ENCODE results near the gene COX5A. TPM values are rescaled to one million over a fixed set of nuclear protein-coding genes. Genes with fewer than 3 reads are reported as not detected.

Gene COX5A
- total RNA-seq (100 to 1,000 TPM in 8 of 9 donors, 10 to 100 TPM in 1; 60.9 to 330 (median 150) TPM), polyA plus RNA-seq (100 to 1,000 TPM in 2 of 3 donors, 10 to 100 TPM in 1; 85.5 to 244 (median 190) TPM)
- long read RNA-seq, donor 1, transcript COX5A-201 (5 exons, 1,268 nt): major isoform, 143 of 205 reads
- long read RNA-seq, donor 1, partial matches to known transcripts: 50 of 205 reads
- long read RNA-seq, donor 1, other reads (novel, unspliced or antisense): 5 of 205 reads
- long read RNA-seq, donor 2, transcript COX5A-201 (5 exons, 1,268 nt): major isoform, 85 of 156 reads
- long read RNA-seq, donor 2, partial matches to known transcripts: 65 of 156 reads
- long read RNA-seq, donor 2, other reads (novel, unspliced or antisense): 0 of 156 reads
- long read RNA-seq, donor 3, transcript COX5A-201 (5 exons, 1,268 nt): major isoform, 104 of 162 reads
- long read RNA-seq, donor 3, partial matches to known transcripts: 46 of 162 reads
- long read RNA-seq, donor 3, other reads (novel, unspliced or antisense): 8 of 162 reads
- long read RNA-seq, donor 4, transcript COX5A-201 (5 exons, 1,268 nt): major isoform, 173 of 186 reads
- long read RNA-seq, donor 4, transcript COX5A-204 (4 exons, 579 nt): minor isoform, 5 of 186 reads
- long read RNA-seq, donor 4, partial matches to known transcripts: 0 of 186 reads
- long read RNA-seq, donor 4, other reads (novel, unspliced or antisense): 6 of 186 reads
- long read RNA-seq, donor 5, transcript COX5A-201 (5 exons, 1,268 nt): major isoform, 154 of 169 reads
- long read RNA-seq, donor 5, partial matches to known transcripts: 3 of 169 reads
- long read RNA-seq, donor 5, other reads (novel, unspliced or antisense): 8 of 169 reads
- long read RNA-seq, donor 6, transcript COX5A-201 (5 exons, 1,268 nt): major isoform, 150 of 156 reads
- long read RNA-seq, donor 6, partial matches to known transcripts: 1 of 156 reads
- long read RNA-seq, donor 6, other reads (novel, unspliced or antisense): 2 of 156 reads
- long read RNA-seq, donor 7, transcript COX5A-201 (5 exons, 1,268 nt): major isoform, 82 of 125 reads
- long read RNA-seq, donor 7, partial matches to known transcripts: 33 of 125 reads
- long read RNA-seq, donor 7, other reads (novel, unspliced or antisense): 0 of 125 reads
- long read RNA-seq, donor 8, transcript COX5A-201 (5 exons, 1,268 nt): major isoform, 142 of 194 reads
- long read RNA-seq, donor 8, partial matches to known transcripts: 48 of 194 reads
- long read RNA-seq, donor 8, other reads (novel, unspliced or antisense): 0 of 194 reads
- long read RNA-seq, donor 9, transcript COX5A-201 (5 exons, 1,268 nt): major isoform, 84 of 151 reads
- long read RNA-seq, donor 9, partial matches to known transcripts: 62 of 151 reads
- long read RNA-seq, donor 9, other reads (novel, unspliced or antisense): 0 of 151 reads
- long read RNA-seq, donor 10, transcript COX5A-201 (5 exons, 1,268 nt): major isoform, 40 of 51 reads
- long read RNA-seq, donor 10, partial matches to known transcripts: 11 of 51 reads
- long read RNA-seq, donor 10, other reads (novel, unspliced or antisense): 0 of 51 reads

DNA sequence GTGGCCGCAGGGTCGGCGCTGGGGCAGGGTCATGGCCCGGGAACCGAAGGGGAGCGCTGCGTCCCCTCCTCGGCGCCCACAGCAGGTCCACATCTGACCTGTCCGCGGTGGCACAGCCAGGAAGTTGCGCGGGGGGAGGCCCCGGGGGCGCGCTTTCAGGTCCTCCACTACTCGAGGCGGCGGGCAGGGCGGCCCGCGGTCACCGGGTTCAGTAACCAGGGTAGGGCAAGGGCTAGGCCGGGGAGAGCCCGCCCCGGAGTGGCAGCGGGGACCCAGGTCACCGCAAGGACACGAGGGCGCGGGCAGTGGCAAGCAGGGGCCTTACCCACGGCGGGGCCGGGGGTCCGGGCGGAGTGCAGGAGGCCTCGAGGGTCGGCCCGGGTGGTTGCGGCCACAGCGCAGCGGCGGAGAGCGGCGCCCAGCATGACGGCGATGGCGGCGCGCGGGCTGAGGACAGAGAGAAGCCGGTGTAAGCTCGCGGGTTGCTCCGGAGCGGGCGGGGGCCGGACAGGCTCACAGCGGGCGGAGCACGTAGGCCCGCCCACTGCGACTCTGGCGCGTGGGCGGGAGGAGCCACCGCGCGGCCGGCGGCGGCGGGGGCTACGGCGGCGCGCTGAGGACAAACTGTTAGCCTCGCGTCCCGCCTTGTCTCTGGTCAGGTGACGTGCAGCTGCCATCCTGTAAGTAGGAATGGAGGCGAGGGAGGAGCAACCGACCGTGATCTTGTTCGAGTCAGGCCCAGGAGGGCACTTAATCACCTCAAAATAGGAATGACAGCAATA lies at the start of gene COX5A:
COX5A (minus strand) TSS at position 484 of the 782 bp plus-strand sequence; CDS start at position 425, 59 bp downstream.
- intact Hi-C loops (cut with DNase I): no loop called here
- 0 to 1% (median 0%) methylated on average over 4 to 85 of the region's 85 CpGs for WGBS, 4 donors

DNA sequence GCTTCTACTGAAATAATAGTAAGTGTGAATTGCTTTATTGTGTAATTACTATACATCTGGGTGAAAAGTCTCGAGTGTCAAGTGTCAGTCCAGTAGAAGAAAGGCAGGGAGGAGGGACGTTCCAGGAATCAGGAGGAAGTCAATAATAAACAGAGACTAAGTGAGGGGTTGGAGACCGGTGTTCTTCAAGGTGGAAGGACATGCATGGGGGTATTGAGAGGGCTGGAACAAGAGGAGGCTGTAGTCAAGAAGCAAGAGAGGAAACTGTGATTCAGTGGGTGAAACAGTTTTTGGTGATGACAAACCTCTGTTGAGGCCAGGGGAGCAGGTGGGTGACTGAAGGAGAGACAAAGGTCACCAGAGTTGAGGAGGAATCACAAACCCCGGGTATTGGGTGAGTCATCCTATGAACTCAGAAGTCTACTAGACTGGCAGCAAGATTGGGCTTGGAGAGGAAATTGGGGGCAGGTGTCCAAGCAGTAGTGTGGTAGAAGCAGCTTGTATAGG lies 45.9 kb upstream of the COX5A start:
- H3K27me3 ChIP-seq: no peaks in the 10 kb centered on the region
- no peaks in the 10 kb centered on the region for H3K9me3 ChIP-seq (replicated peaks in 1 of 3)
- TF ChIP-seq, protein P1, sequence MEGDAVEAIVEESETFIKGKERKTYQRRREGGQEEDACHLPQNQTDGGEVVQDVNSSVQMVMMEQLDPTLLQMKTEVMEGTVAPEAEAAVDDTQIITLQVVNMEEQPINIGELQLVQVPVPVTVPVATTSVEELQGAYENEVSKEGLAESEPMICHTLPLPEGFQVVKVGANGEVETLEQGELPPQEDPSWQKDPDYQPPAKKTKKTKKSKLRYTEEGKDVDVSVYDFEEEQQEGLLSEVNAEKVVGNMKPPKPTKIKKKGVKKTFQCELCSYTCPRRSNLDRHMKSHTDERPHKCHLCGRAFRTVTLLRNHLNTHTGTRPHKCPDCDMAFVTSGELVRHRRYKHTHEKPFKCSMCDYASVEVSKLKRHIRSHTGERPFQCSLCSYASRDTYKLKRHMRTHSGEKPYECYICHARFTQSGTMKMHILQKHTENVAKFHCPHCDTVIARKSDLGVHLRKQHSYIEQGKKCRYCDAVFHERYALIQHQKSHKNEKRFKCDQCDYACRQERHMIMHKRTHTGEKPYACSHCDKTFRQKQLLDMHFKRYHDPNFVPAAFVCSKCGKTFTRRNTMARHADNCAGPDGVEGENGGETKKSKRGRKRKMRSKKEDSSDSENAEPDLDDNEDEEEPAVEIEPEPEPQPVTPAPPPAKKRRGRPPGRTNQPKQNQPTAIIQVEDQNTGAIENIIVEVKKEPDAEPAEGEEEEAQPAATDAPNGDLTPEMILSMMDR (IDR thresholded peaks at IDR 0.05): no peak
- TF ChIP-seq POLR2A (IDR thresholded peaks at IDR 0.05): no peak
- intact Hi-C loops (cut with DNase I): no loop called here
- H3K36me3 ChIP-seq (replicated peaks in 1 of 2): no peaks in the 10 kb centered on the region
- H3K4me3 ChIP-seq: no peak overlapping the region
- H3K4me1 ChIP-seq (replicated peaks in 1 of 2): no peaks in the 10 kb centered on the region
- no peak for DNase-seq
- H3K27ac ChIP-seq: no peak overlapping the region
- WGBS, 4 donors: 30 to 46% (median 33%) methylated on average over 4 of the region's 4 CpGs

More for the DNA sequence above, at the start of gene COX5A:
- Histone ChIP-seq H3K27ac (peak within 1 kb of the TSS; percentile 91 to 98 (median 96)), H3K4me3 (peak within 1 kb of the TSS; percentile 71 to 97 (median 88)), H3K36me3 (replicated peaks in 1 of 2) (no peaks in the 10 kb centered on the region), H3K4me1 (replicated peaks in 1 of 2) (peaks cover 0 to 27% of the 10 kb centered on the region in 2 donors), H3K27me3 (no peaks in the 10 kb centered on the region), H3K9me3 (replicated peaks in 1 of 3) (no peaks in the 10 kb centered on the region)
- peak; percentile 93 to 98 (median 96) for DNase-seq
- TF ChIP-seq POLR2A (IDR thresholded peaks at IDR 0.05): peak; percentile 84 to 93
- TF ChIP-seq, protein P1 (IDR thresholded peaks at IDR 0.05): peak in 2 of 6 experiments; percentile 13 to 30

DNA sequence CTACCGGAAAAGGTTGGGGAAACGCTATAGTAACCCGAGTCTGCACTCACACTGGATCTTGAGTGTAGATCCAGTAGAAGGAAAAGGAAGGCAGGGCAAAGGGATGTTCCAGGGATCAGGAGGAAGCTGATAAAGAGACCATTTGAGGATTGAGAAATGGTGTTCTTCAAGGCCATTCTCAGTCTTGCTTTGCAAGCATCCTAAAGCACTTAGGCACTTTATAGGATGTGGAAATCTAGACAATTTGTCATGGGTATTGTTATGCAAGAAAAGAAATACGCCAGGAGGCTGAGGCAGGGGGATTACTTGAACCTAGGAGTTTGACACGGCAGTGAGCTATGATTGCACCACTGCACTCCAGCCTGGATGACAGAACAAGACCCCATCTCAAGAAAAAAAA lies 44.3 kb upstream of the COX5A start:
- no peaks in the 10 kb centered on the region for H3K27me3 ChIP-seq
- intact Hi-C loops (cut with DNase I): no loop called here
- H3K36me3 ChIP-seq (replicated peaks in 1 of 2): no peaks in the 10 kb centered on the region
- no peak overlapping the region for H3K4me3 ChIP-seq
- H3K4me1 ChIP-seq (replicated peaks in 1 of 2): peaks cover 0 to 3% of the 10 kb centered on the region in 2 donors
- DNase-seq: no peak
- no peak for TF ChIP-seq POLR2A (IDR thresholded peaks at IDR 0.05)
- TF ChIP-seq, protein P1 (IDR thresholded peaks at IDR 0.05): no peak
- WGBS, 4 donors: 59 to 72% (median 66%) methylated on average over 5 of the region's 5 CpGs
- no peak overlapping the region for H3K27ac ChIP-seq
- H3K9me3 ChIP-seq (replicated peaks in 1 of 3): no peaks in the 10 kb centered on the region
